Stimulated activated CD4-positive, alpha-beta T cell treated with anti-CD3 and anti-CD28 coated beads, Interleukin-4, amount 100 ng/mL, for 1 hour (primary cell): ENCODE measurements around the gene MYADM.

Experiments
- DNase-seq: peaks from one replicate; pipeline ENCODE4 v3.0.0-alpha.2; 2020

The MYADM gene

DNA sequence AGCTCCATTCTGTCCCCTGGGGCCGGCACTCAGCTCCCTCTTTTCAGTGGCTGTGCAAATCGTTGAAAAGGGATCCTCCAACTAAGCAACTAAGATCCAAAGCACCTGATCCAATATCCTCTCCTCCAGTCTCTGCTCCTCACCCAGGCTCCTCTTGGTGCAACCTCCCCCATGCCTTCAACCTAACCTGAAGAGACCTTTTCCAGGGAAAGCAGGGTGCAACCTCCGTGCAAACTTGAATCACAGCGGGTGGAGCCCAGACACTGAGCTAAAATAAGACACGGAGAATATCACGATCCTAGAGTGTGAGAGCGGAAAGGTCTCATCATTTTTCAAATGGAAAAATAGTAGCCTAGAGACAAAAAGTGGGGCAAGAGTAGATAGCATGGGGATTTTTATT lies 49.7 kb downstream of the MYADM start:
- DNase-seq: no peak
